Non-pigmented ciliary epithelial cell (primary cell): ENCODE measurements around the gene AQP12A.
"Not testable (repeated sequence)": the region's sequence is repeated elsewhere in the genome, so short reads cannot be mapped to it uniquely, and the experiment has no call there.

Experiments
- DNase-seq: peaks from one replicate; pipeline ENCODE4 v3.0.0-alpha.2; 2010; ENCODE audit warnings: low read depth

AQP12A gene

DNA sequence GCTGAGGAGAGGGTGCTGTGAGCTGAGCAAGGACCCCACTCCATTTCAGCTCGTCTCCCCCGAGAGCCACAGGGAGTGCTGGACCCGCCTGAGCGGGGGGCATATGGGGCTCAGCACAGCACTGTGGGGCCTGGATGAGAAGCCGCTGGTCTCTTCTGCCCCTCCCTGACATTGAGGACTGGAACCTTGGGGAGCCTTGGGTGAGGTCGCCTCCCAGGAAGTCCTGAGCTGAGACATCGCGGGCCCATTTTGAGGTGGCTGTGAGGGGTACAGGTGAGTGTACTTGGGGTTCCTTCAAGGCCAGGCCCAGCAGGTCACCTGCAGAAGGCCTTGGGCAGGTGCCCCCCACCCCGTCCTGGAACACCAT, 3.1 kb upstream of the AQP12A start:
- DNase-seq = no peak

DNA sequence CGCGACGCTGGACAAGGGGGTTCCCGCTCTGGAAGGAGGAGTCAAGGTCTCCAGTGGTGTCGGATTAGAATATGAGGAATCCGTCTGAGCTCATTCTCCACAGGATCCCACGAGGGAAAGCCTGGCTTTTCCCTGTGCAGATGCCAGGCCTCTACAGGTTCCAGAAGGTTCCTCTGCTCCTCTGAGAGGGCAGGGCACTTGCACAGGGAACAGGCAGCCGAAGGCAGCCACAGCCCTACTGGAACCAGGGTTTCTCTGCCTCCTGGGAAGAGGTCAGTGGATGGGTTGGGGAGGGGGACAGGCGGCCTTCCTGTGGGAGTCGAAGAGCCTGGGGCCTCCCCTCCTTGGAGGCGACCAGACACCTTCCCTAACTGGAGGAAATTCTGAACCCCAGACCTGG, 1.7 kb upstream of the AQP12A start:
- DNase-seq = no peak

DNA sequence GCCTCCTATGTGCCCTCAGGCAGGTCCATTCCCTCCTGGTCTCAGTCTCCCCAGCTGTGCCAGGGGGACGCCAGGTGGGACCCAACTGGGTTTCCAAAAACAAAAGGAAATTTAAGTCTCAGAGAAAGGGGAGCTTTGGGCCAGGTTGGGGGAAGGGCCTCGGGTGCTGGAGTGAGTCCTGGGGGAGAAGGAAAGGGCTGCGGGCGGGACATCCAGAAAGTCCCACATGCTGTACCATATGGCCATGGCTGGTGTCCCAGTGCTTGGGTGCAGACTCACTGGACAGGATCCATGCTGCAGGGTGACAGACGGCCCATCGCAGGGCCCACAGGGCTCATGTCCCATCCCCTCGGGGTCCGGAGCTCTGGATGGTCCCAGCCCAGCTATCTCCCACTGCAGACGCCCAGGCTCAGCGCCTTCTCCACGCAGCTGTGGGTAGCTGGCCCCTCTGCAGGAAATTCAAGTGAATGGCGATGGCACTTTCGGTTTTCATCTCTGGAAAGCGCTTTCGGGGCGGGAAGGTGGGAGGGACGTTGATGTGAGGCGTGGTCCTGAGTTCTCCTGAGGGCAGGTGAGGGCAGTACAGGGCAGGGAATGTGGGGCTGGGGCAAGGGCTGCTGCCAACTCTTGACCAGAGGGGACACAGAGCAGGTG, 1.1 kb upstream of the AQP12A start:
- not testable (repeated sequence) for DNase-seq

DNA sequence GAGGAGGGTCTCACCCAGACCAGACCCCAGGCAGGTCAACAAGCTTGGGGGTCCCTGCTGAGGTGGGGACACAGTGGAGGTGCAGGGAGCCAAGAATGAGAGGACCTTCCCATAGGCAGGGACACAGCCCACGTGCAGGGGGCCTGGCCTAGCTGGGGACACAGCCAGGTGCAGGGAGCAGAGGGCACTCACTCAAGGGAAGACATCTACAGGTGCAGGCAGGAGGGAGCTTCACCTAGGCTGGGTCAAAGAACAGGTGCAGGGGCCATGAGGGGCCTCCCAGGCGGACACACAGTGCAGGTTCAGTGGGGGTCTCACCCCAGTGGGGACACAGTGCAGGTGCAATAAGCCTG, 615 bp upstream of the AQP12A start:
- DNase-seq = not testable (repeated sequence)

DNA sequence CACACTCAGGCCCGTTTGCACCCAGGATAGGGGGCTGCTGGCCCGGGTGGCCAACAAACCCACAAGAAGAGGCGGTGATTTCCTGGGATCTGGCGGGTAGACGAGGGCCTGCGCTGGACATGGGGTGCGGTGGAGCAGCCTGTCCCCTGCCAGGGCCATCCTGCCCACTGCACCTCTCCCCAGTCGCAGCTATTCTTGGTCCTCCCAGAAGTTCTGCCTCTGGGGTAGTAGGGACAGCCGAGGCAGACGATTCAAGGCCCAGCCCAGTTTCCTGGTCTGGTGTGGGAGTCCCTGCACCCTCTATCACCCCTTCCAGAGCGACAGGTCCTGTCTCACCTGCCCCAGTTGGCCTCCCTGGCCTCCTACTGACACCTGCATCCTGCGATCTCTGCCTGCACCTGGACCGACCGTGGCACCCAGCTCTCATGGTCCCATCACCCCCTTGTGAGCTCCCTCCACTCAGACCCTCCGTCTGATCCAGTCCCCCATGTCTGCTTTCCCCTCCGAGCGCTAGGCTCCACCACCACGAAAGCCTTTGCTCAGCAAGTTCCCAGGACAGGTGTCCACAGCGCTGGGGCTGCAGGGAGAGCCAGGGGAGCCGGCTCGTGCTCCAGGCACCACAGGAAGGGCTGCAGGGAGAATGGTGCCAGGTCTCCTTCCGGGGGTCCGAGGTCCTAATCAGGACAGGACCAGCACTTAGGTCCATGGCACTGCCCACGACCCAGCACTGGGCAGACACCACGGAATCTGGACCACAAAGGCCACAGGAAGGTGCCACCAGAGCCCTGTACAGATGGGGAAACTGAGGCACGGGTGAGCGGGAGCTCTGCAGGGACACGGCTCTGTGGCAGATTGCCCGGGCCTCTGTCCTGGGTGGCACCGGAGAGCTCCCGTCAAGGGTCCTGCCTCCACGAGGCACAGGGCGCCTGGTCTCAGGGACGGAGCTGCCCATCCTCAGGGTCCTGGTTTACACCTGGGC, 1.2 kb downstream of the AQP12A start:
- not testable (repeated sequence) for DNase-seq

DNA sequence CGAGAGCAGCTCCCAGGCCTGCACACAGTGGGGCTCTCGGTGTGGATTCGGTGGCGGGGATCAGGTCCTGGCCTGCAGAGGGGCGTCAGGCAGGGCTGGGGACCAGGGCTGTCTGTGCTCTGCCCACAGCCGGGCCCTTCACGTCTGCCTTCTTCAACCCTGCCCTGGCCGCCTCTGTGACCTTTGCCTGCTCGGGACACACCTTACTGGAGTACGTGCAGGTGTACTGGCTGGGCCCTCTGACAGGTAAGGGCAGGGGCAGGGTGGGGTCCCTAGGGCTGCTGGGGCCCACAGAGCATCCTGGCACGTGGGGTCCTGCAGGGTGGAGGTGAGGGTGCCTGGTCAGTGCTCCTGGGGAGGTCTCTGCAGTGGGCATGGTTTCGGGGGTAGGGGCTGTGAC, 2.6 kb downstream of the AQP12A start:
- DNase-seq = not testable (repeated sequence)

DNA sequence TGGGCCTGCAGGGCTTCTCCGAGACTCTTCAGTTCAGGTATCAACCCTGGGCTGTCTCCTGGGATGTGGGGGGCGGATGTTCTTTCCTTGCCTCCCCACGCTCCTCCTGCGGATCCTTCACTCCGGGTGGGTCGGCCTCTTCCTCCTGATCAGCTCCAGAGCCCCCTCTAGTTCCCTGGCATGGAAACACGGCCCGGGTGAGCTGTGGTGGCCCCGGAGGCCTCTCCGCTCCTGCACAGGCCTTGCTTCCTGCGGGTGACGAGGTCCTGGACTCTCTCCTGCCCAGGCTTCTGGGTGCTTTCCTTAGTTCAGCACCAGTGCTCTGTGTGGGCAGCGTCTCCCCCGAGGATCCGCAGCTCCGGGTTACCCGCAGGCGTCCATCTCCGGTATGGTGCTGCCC, 3.9 kb downstream of the AQP12A start:
- DNase-seq = not testable (repeated sequence)

DNA sequence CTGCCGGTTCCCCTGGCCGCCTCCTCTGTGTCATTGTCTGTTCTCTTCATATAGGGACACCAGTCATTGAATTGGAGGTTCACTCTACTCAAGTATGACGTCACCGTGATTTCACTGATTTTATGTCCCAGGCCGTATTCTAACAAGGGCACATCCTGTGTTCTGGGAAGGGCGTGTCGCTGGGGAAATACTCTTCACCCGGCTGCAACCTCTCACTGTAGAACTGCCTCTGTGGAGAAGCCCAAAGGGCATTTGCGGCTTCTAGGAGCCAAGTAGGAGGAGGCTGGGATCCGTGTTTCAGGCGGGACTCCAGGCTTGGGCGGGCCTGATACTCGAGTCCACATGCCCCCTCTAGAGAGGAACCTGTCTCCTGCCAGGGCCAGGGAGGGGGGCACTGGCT, 4.8 kb downstream of the AQP12A start:
- DNase-seq = not testable (repeated sequence)

DNA sequence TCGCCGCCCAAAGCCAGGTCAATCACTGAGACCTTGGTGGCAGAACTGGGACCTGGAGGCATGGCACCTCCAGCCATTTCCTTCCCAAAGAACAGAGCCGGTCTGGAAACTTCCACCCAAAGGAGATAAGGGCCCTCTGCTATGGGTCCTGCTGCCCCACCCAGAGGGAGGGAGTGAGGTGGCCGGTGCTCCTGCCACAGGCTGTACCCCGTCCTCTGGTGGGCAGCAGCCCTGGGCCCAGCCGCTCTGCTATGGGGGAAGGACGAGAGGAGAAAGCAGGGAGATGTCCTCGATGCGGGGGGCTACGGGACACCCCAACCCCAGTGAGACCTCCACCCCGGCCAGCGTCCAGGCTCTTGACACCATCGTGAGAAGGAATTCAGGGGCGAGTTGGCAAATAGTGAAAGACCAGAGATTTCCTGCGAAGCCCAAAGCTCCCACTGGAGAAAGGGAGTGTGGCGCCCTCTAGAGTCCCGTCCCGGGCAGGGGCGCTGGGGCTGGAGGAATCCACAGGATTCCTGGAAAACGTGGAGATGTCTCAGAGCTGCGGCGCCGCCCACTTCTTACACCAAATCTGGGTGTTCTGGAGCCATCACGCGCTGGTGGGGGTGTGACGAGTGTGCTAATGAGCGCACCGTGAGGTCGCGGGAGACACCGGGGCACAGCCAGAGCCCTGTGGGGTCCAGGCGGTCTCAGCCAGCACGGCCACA, 7.3 kb downstream of the AQP12A start:
- not testable (repeated sequence) for DNase-seq

DNA sequence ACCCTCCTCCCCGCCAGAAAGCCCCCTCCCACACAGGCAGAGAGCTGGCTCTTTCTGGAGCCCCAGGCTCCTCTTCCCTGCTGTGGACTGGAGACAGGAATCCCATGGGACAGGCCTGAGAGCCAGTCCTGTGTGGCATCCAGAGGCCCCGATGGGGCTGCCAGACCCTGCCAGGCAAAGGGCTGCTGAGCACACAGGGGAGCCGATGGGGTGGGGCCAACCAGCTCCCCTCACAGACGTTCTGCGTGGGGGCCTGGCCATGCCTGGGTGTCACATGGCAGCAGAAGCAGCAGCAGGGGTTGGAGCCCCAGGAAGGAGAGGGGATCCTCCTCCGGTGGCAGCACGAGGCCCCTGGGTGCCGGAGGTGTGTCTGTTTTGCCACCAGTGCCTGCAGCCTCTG, 8.2 kb downstream of the AQP12A start:
- DNase-seq = not testable (repeated sequence)

DNA sequence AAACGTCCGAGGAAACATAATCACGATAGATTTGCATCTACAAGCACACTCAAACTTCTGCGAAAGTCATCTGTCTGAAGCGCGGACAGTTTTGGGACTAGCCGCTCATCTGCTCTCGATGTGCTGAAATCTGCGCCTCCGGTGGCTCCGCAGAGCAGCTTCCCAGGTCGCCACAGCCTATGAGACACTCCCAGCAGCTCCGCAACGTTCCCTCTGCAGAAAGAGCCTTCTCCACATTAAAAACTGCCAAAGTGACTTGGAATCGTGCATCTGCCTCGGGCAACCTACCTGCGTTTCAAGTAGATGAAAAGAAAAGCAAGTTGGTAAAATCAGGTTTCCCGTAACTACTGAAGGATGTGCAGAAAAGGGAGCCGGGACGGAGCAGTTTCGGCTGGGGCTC, 8.9 kb downstream of the AQP12A start:
- not testable (repeated sequence) for DNase-seq

DNA sequence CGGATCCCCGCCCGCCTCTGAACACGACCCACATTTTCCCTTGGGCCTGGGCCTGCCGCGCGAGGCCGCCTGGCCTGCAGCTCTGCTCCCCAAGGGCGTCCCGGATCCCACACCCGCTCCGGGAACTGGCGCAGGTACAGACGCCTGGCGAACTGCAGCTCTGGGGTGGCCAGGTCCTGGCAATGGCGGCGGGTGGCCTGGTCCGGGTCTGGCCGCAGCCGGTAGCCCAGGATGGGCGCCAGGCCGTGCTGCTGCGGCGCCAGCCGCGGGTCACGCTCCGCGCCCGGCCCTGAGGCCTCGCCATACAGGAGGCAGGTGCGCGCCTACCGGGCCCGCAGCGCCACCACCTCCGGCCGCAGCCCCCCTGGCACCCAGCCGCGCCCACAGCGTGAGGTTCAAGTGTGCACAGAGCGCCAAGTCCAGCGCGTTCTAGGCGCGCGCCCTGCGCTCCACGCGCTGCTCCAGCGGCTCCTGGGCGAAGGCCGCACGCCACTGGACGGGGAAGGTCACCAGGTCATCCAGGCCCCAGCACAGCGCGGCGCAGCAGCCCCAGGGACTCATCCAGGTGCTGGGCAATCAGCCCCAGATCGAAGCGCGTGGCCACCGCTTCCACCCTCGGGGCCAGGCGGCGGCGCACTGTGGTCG, 9.5 kb downstream of the AQP12A start:
- no peak for DNase-seq

DNA sequence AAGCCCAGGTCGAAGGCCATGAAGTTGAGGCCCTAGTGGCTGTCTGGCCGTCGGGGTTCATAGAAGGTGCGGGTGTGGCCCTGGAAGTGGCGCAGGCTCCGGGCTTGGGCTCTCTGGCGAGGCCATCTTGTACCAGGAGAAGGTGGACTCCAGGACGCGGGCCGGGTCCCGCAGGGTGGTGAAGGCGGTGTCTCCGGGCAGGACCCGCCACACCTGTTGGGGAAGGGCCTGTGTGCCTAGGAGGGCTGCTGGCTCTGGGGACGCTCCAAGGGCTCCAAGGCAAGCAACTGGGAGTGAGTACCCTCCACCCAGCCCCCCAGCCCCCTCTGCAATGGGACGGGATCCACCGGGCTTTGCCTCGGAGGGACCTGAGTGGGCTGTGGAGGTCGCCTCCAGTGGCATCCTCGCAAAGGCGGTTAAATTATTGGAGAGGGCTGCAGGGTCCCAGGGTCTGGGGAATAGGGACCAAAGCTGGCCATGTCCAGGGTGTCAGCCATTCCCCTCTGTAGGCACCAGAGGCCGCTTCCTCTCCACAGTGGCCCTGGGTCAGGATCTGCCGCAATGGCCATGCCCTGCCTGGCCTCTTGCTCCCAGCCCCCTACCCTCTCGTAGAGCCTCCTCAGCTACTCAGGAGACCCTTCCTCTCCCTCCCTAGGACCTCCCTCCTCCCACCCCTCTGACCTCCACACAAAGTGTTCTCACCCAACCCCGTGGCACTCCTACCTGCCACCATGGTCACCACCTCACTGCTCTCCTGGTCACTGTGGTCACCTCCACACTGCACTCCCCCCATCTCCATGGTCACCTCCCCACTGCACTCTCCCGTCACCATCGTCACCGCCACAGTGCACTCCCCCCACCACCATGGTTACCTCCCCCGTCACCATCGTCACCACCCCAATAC, 10.3 kb downstream of the AQP12A start:
- DNase-seq = no peak

DNA sequence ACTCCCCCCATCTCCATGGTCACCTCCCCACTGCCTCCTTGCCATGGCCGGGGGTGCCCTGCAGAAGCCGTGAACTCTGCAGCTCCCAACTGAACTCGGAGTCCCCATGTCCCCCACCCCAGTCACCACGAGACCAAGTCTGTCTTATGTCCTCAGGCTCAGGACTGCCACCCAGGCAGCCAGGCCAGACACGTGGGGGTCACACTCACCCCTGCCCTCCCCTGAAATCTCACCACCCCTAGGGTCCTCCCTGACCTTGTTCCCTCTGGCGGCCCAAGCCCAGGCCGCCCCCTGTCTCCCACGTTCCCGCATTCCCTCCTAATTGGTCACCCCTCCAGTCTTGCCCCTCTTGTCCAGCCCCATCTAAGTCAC, 11.0 kb downstream of the AQP12A start:
- no peak for DNase-seq

DNA sequence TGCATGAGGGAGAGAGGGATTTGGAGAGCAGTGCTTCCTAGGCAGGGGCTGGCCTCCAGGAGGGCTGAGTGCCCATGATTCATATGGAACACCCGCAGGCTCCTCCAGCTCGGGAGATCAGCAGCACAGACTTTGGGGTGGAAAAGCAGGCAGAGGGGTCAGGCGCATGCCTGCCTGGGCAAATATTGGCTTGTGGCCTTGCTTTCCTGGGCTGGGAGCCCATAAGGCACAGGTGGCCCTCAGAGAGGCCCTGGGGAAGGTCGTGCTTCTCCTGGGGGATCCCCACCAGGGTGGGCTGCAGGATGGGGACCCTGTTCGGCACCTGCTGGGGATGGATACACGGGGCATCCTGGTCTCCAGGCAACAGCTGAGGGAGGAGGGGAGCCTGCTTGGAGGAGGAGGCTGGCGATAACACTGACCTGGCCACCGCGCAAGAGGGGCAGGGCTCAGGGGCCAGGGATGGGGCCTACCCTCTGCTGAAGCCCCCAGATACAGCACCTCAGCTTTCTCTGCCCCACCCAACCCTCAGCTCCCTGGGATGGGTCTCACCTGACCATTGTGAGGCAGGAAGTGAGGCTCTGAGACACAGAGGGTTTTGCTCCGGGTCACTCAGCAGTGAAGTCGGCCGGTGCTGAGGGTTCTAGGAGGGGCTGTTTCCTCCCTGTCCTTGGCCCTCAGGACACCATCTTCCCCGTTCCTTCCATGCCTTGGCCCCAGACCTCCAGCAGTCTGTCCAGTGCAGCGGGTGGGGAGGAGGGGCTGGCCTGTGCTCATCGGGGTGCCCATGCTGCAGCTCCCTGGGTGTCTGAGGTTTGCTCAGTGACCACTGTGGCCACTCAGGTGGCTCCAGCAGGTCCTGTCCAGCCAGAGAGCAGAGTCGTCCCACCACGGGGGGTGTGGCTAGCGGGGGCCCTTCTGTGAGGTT, 12.0 kb downstream of the AQP12A start:
- no peak for DNase-seq

DNA sequence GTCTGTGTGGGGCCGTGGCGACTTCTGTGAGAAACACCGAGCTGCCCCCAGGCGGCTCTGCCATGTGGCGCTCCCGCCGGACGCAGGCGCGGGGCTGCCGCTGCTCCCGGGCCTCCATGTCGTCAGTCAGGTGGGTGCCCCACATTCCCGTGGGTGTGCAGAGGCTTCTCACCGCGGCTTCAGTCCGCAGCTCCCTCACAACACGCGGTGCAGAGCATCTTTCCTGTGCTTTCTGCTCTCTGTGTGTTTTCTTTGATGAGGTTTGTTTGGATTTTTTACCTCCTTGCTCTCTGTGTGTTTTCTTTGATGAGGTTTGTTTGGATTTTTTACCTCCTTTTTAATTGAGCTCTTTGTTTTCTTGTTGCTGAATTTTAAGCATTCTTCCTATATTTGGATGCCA, 13.0 kb downstream of the AQP12A start:
- DNase-seq = no peak

DNA sequence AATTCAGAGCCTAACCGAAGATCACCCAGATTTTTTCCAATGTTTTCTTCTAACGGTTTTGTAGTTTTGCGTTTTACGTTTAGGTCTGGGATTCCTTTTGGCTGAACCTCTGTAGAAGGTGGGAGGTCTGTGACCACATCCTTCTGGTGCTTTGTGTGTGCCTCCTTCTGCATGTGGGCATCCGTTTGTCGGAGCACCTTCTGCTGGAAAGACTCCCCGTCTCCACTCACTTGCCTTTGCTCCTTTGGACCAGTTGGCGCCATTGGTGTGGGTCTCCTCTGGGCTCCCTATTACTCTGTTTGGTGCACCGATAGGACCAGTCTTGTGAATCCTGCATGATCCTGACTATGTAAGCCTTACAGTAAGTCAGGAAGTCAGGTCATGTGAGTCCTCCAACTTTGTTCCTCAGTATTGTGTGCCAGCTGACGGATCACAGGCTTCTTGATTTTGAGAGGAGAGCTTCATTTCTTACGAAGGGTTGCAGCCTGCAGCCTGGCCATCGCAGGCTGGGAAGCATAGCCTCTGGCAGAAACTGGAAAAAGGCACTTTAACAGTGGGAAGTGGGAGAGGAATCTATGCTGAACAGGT, 13.6 kb downstream of the AQP12A start:
- DNase-seq = no peak

DNA sequence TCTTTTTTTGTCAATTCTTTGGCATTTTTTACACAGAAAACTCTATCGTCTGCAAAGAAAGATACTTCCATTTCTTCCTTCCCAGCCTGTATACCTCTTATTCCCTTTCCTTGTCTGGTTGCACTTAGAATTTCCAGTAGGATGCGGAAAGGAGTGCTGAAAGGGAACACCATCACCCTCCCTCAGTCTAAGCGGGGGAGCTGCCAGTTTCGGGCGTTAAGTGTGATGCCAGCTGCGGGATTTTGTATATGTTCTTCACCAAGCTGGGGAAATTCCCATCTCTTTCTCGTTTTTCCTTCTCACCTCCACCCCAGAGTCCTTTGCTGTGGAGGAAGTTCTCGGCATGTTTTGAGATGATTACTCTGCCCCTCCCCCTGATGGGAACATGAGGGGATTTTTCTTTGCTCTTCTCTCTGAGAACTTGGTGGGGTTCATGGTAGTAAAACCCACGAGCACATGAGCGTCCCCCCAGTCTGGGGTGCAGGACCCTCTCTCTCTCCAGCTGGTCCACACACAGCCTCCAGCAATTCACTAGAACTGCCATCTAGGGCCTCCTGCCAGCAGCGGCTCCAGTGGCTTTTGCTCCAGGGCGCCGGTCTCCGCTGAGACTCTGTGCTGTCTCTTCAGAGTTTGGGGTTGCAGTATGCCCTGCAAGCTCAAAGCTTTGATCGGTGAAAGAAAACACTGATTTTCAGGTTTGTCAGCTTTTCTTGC, 15.5 kb downstream of the AQP12A start:
- DNase-seq = no peak

DNA sequence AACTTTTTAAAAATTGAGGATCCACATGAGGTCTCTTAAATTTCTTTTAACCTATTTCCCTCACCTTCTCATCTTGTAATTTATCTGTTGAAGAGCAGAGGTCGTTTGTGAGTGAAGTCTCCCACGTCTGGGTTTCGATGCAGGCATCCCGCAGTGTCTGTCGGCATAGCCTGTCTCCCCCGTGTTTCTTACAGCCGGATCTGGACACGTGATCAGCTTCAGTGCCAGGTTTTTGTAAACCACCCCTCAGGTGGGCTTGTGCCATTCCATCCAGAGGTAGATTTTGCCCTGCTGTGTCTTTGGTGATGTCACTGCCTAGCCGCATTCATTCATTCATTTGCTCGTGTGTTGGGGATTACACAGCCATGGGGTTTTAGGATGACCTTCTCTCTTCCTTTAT, 16.2 kb downstream of the AQP12A start:
- no peak for DNase-seq
